Mesenchymal stem cell (in vitro differentiated cells and primary cell): ENCODE measurements around the gene MESP2.
"Not testable (repeated sequence)": the region's sequence is repeated elsewhere in the genome, so short reads cannot be mapped to it uniquely, and the experiment has no call there.

Source experiments
- DNase-seq: peaks from one replicate; pipeline ENCODE4 v3.0.0-alpha.2; 2013
- H2AFZ ChIP-seq: one replicate; pipeline ENCODE4 v1.6.1; 2013; ENCODE audit warnings: low read depth, mild to moderate bottlenecking, control low read depth, inconsistent platforms, low read length, moderate library complexity
- H2AK5ac ChIP-seq: 2 replicates; pipeline ENCODE4 v1.6.1; 2013; ENCODE audit warnings: low read length, moderate library complexity, mild to moderate bottlenecking, inconsistent platforms; ENCODE audit not compliant: severe bottlenecking
- H2BK120ac ChIP-seq: one replicate; pipeline ENCODE4 v1.6.1; 2013; ENCODE audit warnings: low read depth, mild to moderate bottlenecking, inconsistent platforms, low read length, moderate library complexity
- H2BK12ac ChIP-seq, 2 experiments: one replicate each; pipeline ENCODE4 v1.6.1; 2013; ENCODE audit warnings: inconsistent platforms in 2 of 2, low read length in 2 of 2, mild to moderate bottlenecking in 2 of 2, moderate library complexity in 2 of 2, control low read depth in 1 of 2
- H2BK15ac ChIP-seq: one replicate; pipeline ENCODE4 v1.6.1; 2013; ENCODE audit warnings: mild to moderate bottlenecking, low read depth, inconsistent platforms; ENCODE audit not compliant: poor library complexity, severe bottlenecking
- H2BK5ac ChIP-seq: 2 replicates; pipeline ENCODE4 v1.6.1; 2013; ENCODE audit warnings: low read depth, mild to moderate bottlenecking, low read length, control low read depth, inconsistent platforms; ENCODE audit not compliant: poor library complexity, severe bottlenecking
- H3K14ac ChIP-seq, 2 experiments: one replicate each; pipeline ENCODE4 v1.6.1; 2013; ENCODE audit warnings: inconsistent platforms in 2 of 2, low read length in 2 of 2, control low read depth in 1 of 2, mild to moderate bottlenecking in 1 of 2, moderate library complexity in 1 of 2
- H3K18ac ChIP-seq, 2 experiments: one replicate each; pipeline ENCODE4 v1.6.1; 2013; ENCODE audit warnings: inconsistent platforms in 2 of 2, low read length in 2 of 2, control low read depth in 1 of 2, low read depth in 1 of 2, mild to moderate bottlenecking in 1 of 2
- H3K23ac ChIP-seq, 2 experiments: one replicate each; pipeline ENCODE4 v1.6.1; 2013; ENCODE audit warnings: inconsistent platforms in 2 of 2, low read length in 2 of 2, mild to moderate bottlenecking in 2 of 2, moderate library complexity in 2 of 2, control low read depth in 1 of 2
- H3K27ac ChIP-seq: 2 replicates; pipeline ENCODE4 v1.5.1; 2013; ENCODE audit warnings: mild to moderate bottlenecking, moderate library complexity, low read length, control low read depth, inconsistent platforms; ENCODE audit not compliant: poor library complexity, severe bottlenecking
- H3K27me3 ChIP-seq, 2 experiments: 2 replicates each; pipeline versions ENCODE4 v1.6.1 to v1.7.0; 2013; ENCODE audit warnings: low read length in 2 of 2, mild to moderate bottlenecking in 2 of 2, moderate library complexity in 2 of 2, control low read depth in 1 of 2, inconsistent platforms in 1 of 2; ENCODE audit not compliant: control insufficient read depth in 1 of 2, insufficient read depth in 1 of 2
- H3K36me3 ChIP-seq, 2 experiments: 2 replicates each; pipeline versions ENCODE4 v1.6.1 to v1.7.0; 2013; ENCODE audit warnings: low read length in 2 of 2, control low read depth in 1 of 2, inconsistent platforms in 1 of 2, low read depth in 1 of 2, mild to moderate bottlenecking in 1 of 2; ENCODE audit not compliant: insufficient read depth in 2 of 2, control insufficient read depth in 1 of 2
- H3K4ac ChIP-seq, 2 experiments: one replicate each; pipeline ENCODE4 v1.6.1; 2013; ENCODE audit warnings: inconsistent platforms in 2 of 2, low read length in 2 of 2, mild to moderate bottlenecking in 2 of 2, moderate library complexity in 2 of 2, control low read depth in 1 of 2, low read depth in 1 of 2
- H3K4me1 ChIP-seq: 2 replicates; pipeline ENCODE4 v1.6.1; 2013; ENCODE audit warnings: low read depth, low read length, control low read depth; ENCODE audit not compliant: control insufficient read depth, insufficient read depth
- H3K4me2 ChIP-seq: 2 replicates; pipeline ENCODE4 v1.6.1; 2013; ENCODE audit warnings: low read length, mild to moderate bottlenecking, inconsistent platforms; ENCODE audit not compliant: poor library complexity, severe bottlenecking
- H3K4me3 ChIP-seq, 2 experiments: 2 replicates each; pipeline versions ENCODE4 v1.5.1 to v1.7.0; 2013; ENCODE audit warnings: low read length in 2 of 2, mild to moderate bottlenecking in 2 of 2, control low read depth in 1 of 2, low read depth in 1 of 2; ENCODE audit not compliant: insufficient read depth in 1 of 2
- H3K79me1 ChIP-seq: replicated peaks from 2 replicates; pipeline ENCODE4 v1.6.1; 2013; ENCODE audit warnings: mild to moderate bottlenecking, control low read depth, low read length, inconsistent platforms; ENCODE audit not compliant: poor library complexity, severe bottlenecking
- H3K9ac ChIP-seq: 2 replicates; pipeline ENCODE4 v1.7.0; 2013; ENCODE audit warnings: mild to moderate bottlenecking, low read length, moderate library complexity
- H3K9me3 ChIP-seq: 2 replicates; pipeline ENCODE4 v1.7.0; 2013; ENCODE audit warnings: mild to moderate bottlenecking, low read length; ENCODE audit not compliant: control insufficient read depth
- H4K8ac ChIP-seq: one replicate; pipeline ENCODE4 v1.6.1; 2013; ENCODE audit warnings: inconsistent platforms, mild to moderate bottlenecking, low read length, moderate library complexity
- H4K91ac ChIP-seq: one replicate; pipeline ENCODE4 v1.6.1; 2013; ENCODE audit warnings: mild to moderate bottlenecking, low read length, inconsistent platforms
- WGBS: methylation state at CpG from one replicate; pipeline ENCODE4 v1.1.7; 2013; ENCODE audit warnings: mixed read lengths; 5-methylcytosine and 5-hydroxymethylcytosine counted together

MESP2 gene

DNA sequence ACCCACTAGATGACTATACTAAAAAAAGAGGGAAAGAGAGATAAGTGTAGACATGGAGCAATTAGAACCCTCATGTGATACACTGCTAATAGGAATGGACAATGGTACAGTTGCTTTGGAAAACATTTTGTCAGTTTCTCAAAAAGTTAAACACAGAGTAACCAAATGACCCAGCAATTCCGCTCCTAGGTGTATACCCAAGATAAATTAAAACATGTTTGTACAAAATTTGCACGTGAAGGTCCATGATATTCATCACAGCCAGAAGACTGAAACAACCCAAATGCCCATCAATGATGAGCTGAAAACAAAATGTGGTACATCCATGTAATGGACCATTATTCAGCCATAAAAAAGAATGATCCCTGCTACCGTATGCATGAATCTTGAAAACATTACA is 11.8 kb downstream of the MESP2 start:
- H2BK120ac ChIP-seq = no peak overlapping the region
- H2AFZ ChIP-seq = no peak overlapping the region
- no peaks in the 10 kb centered on the region for H3K9me3 ChIP-seq
- no peaks in the 10 kb centered on the region for H3K27me3 ChIP-seq
- no peak overlapping the region for H3K4ac ChIP-seq
- no peak overlapping the region for H3K14ac ChIP-seq
- no peak overlapping the region for H2BK12ac ChIP-seq
- no peak overlapping the region for H4K8ac ChIP-seq
- no peak overlapping the region for H3K4me3 ChIP-seq
- H2AK5ac ChIP-seq = no peak overlapping the region
- H3K4me1 ChIP-seq = no peaks in the 10 kb centered on the region
- no peak overlapping the region for H2BK5ac ChIP-seq
- peaks cover 36 to 83% of the 10 kb centered on the region in 2 experiments for H3K36me3 ChIP-seq
- no peak overlapping the region for H3K9ac ChIP-seq
- DNase-seq = no peak
- no peak overlapping the region for H3K23ac ChIP-seq
- no peak overlapping the region for H2BK15ac ChIP-seq
- no peaks in the 10 kb centered on the region for H3K79me1 ChIP-seq
- H3K27ac ChIP-seq = no peak overlapping the region
- H4K91ac ChIP-seq = no peak overlapping the region
- H3K4me2 ChIP-seq = no peak overlapping the region
- H3K18ac ChIP-seq = no peak overlapping the region
- WGBS = 97% methylated on average over 2 of the region's 3 CpGs

DNA sequence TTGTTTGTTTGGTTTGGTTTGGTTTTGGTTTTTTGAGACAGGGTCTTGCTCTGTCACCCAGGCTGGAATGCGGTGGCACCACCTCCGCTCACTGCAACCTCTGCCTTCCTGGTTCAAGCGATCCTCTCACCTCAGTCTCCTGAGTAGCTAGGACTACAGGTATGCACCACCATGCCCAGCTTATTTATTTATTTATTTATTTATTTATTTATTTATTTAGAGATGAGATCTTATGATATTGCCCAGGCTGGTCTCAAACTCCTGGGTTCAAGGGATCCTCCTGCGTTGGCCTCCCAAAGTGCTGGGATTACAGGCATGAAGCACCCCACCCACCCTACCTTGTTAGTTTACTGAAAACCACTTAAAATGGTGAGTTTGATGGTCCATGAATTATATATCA is 12.5 kb downstream of the MESP2 start:
- H3K36me3 ChIP-seq = peaks cover 36 to 90% of the 10 kb centered on the region in 2 experiments
- not testable (repeated sequence) for H3K18ac ChIP-seq, H3K4me2 ChIP-seq, H3K4ac ChIP-seq, H3K27me3 ChIP-seq, H2BK5ac ChIP-seq, H3K4me3 ChIP-seq, H2AK5ac ChIP-seq, H2BK15ac ChIP-seq, H3K79me1 ChIP-seq, DNase-seq, H3K4me1 ChIP-seq, H4K91ac ChIP-seq, H3K9ac ChIP-seq, H2BK12ac ChIP-seq, H3K14ac ChIP-seq, H2AFZ ChIP-seq, H2BK120ac ChIP-seq, H3K9me3 ChIP-seq, H4K8ac ChIP-seq, H3K23ac ChIP-seq, H3K27ac ChIP-seq
- no CpG with 5 or more reads among the region's 4 CpGs for WGBS

- no peak overlapping the region for H3K18ac ChIP-seq
- no peak overlapping the region for H3K14ac ChIP-seq
- no peak overlapping the region for H2BK12ac ChIP-seq
- H2AK5ac ChIP-seq = no peak overlapping the region
- no peaks in the 10 kb centered on the region for H3K27me3 ChIP-seq
- no peak overlapping the region for H2AFZ ChIP-seq
- peaks cover 26 to 91% of the 10 kb centered on the region in 2 experiments for H3K36me3 ChIP-seq
- no peak overlapping the region for H4K91ac ChIP-seq
- H3K23ac ChIP-seq = no peak overlapping the region
- H2BK120ac ChIP-seq = no peak overlapping the region
- H3K27ac ChIP-seq = no peak overlapping the region
- H3K79me1 ChIP-seq = no peaks in the 10 kb centered on the region
- H3K9me3 ChIP-seq = no peaks in the 10 kb centered on the region
- H3K4ac ChIP-seq = no peak overlapping the region
- no peak overlapping the region for H4K8ac ChIP-seq
- H2BK15ac ChIP-seq = no peak overlapping the region
- DNase-seq = no peak
- no peak overlapping the region for H3K9ac ChIP-seq
- 94% methylated on average over 10 of the region's 10 CpGs for WGBS
- no peak overlapping the region for H3K4me3 ChIP-seq
- H2BK5ac ChIP-seq = no peak overlapping the region
- H3K4me1 ChIP-seq = peaks cover 4% of the 10 kb centered on the region
- no peak overlapping the region for H3K4me2 ChIP-seq
Observed at GRCh38 chr15:89790206-89790605, 14.1 kb downstream of the MESP2 start.

DNA sequence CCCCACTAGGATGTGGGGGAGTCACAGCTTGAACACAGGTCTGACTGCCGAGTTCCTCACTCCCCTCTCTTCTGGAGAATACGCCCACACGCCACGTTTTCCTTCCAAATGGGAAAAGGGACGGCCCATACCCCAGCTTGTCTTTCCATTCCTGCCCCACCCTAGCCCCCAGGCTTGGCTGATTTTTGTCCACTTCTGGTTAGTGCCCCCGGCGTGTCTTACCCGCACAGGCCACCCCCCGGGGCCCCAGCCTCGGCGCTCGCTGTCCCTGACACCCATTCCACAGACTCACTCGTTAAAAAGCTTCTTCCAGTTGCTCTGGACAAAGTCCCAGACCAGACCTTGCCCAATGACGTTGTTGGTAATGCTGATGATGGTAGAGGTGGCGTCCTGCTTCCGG is 14.5 kb downstream of the MESP2 start:
- Histone ChIP-seq H3K79me1 (no peaks in the 10 kb centered on the region), H2BK15ac (no peak overlapping the region), H4K8ac (no peak overlapping the region), H2BK5ac (no peak overlapping the region), H2BK120ac (no peak overlapping the region), H3K9ac (no peak overlapping the region), H3K27ac (no peak overlapping the region), H2AK5ac (no peak overlapping the region), H3K4me2 (no peak overlapping the region), H3K4ac (no peak overlapping the region), H2AFZ (no peak overlapping the region), H3K9me3 (no peaks in the 10 kb centered on the region), H4K91ac (no peak overlapping the region), H3K4me1 (peaks cover 4% of the 10 kb centered on the region), H3K36me3 (peaks cover 26 to 91% of the 10 kb centered on the region in 2 experiments), H3K27me3 (no peaks in the 10 kb centered on the region), H3K18ac (no peak overlapping the region), H3K4me3 (no peak overlapping the region), H2BK12ac (no peak overlapping the region), H3K14ac (no peak overlapping the region), H3K23ac (no peak overlapping the region)
- no peak for DNase-seq
- WGBS = 93% methylated on average over 14 of the region's 16 CpGs
